ENCODE results near the gene ZSCAN10. TPM values are rescaled to one million over a fixed set of nuclear protein-coding genes. Genes with fewer than 3 reads are reported as not detected.
A peak's percentile ranks its signal among the peaks of the same experiment; 100 is the strongest.

The ZSCAN10 gene
- total and polyA plus RNA-seq, 2 of the 13 experiments (the other 11 are each of a cell fraction or from before 2014, with no cell fraction given), result not detected

- TF ChIP-seq, protein P1, sequence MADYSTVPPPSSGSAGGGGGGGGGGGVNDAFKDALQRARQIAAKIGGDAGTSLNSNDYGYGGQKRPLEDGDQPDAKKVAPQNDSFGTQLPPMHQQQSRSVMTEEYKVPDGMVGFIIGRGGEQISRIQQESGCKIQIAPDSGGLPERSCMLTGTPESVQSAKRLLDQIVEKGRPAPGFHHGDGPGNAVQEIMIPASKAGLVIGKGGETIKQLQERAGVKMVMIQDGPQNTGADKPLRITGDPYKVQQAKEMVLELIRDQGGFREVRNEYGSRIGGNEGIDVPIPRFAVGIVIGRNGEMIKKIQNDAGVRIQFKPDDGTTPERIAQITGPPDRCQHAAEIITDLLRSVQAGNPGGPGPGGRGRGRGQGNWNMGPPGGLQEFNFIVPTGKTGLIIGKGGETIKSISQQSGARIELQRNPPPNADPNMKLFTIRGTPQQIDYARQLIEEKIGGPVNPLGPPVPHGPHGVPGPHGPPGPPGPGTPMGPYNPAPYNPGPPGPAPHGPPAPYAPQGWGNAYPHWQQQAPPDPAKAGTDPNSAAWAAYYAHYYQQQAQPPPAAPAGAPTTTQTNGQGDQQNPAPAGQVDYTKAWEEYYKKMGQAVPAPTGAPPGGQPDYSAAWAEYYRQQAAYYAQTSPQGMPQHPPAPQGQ (CRISPR knock-in tag; IDR thresholded peaks at IDR 0.05; ENCODE audit: borderline replicate concordance), result no peak
- TF ChIP-seq, protein P2, sequence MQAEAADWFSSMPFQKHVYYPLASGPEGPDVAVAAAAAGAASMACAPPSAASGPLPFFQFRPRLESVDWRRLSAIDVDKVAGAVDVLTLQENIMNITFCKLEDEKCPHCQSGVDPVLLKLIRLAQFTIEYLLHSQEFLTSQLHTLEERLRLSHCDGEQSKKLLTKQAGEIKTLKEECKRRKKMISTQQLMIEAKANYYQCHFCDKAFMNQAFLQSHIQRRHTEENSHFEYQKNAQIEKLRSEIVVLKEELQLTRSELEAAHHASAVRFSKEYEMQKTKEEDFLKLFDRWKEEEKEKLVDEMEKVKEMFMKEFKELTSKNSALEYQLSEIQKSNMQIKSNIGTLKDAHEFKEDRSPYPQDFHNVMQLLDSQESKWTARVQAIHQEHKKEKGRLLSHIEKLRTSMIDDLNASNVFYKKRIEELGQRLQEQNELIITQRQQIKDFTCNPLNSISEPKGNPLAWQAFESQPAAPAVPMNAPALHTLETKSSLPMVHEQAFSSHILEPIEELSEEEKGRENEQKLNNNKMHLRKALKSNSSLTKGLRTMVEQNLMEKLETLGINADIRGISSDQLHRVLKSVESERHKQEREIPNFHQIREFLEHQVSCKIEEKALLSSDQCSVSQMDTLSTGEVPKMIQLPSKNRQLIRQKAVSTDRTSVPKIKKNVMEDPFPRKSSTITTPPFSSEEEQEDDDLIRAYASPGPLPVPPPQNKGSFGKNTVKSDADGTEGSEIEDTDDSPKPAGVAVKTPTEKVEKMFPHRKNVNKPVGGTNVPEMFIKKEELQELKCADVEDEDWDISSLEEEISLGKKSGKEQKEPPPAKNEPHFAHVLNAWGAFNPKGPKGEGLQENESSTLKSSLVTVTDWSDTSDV (CRISPR knock-in tag; IDR thresholded peaks at IDR 0.05), result no peak
- peak; percentile 26; the same call in 1 of the 2 replicates for TF ChIP-seq ZNF710 (CRISPR knock-in tag; IDR thresholded peaks at IDR 0.05; ENCODE audit: borderline replicate concordance)
- no peak for TF ChIP-seq ZNF20 (CRISPR knock-in tag; IDR thresholded peaks at IDR 0.05)
- no peak for TF ChIP-seq ZNF430 (CRISPR knock-in tag; IDR thresholded peaks at IDR 0.05)
- TF ChIP-seq CENPX (CRISPR knock-in tag; IDR thresholded peaks at IDR 0.05), result no peak
- TF ChIP-seq ATF1 (CRISPR knock-in tag; IDR thresholded peaks at IDR 0.05), result no peak
- TF ChIP-seq, protein P3, sequence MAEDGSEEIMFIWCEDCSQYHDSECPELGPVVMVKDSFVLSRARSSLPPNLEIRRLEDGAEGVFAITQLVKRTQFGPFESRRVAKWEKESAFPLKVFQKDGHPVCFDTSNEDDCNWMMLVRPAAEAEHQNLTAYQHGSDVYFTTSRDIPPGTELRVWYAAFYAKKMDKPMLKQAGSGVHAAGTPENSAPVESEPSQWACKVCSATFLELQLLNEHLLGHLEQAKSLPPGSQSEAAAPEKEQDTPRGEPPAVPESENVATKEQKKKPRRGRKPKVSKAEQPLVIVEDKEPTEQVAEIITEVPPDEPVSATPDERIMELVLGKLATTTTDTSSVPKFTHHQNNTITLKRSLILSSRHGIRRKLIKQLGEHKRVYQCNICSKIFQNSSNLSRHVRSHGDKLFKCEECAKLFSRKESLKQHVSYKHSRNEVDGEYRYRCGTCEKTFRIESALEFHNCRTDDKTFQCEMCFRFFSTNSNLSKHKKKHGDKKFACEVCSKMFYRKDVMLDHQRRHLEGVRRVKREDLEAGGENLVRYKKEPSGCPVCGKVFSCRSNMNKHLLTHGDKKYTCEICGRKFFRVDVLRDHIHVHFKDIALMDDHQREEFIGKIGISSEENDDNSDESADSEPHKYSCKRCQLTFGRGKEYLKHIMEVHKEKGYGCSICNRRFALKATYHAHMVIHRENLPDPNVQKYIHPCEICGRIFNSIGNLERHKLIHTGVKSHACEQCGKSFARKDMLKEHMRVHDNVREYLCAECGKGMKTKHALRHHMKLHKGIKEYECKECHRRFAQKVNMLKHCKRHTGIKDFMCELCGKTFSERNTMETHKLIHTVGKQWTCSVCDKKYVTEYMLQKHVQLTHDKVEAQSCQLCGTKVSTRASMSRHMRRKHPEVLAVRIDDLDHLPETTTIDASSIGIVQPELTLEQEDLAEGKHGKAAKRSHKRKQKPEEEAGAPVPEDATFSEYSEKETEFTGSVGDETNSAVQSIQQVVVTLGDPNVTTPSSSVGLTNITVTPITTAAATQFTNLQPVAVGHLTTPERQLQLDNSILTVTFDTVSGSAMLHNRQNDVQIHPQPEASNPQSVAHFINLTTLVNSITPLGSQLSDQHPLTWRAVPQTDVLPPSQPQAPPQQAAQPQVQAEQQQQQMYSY (CRISPR knock-in tag; IDR thresholded peaks at IDR 0.05), result no peak
- peak; percentile 67 for TF ChIP-seq ZEB1 (IDR thresholded peaks at IDR 0.05; ENCODE audit: insufficient replicate concordance, low read depth)
- TF ChIP-seq MED8 (CRISPR knock-in tag; IDR thresholded peaks at IDR 0.05; ENCODE audit: insufficient replicate concordance), result peak; percentile 33
- no peak for TF ChIP-seq ZBTB39 (CRISPR knock-in tag; IDR thresholded peaks at IDR 0.05)
- peak; percentile 77; the same call in 1 of the 2 replicates for TF ChIP-seq RXRB (CRISPR knock-in tag; IDR thresholded peaks at IDR 0.05; ENCODE audit: borderline replicate concordance)
- no peak for TF ChIP-seq ZNF629 (CRISPR knock-in tag; conservative IDR thresholded peaks at IDR 0.05)
- peak; percentile 81 for TF ChIP-seq TAF1 (CRISPR knock-in tag; IDR thresholded peaks at IDR 0.05)
- TF ChIP-seq MIXL1 (CRISPR knock-in tag; IDR thresholded peaks at IDR 0.05), result peak; percentile 74; the same call in 1 of the 2 replicates
- 0 out of 2 replicates have a peak, but pooled peaks have one; percentile 1 for TF ChIP-seq ZMYM2 (CRISPR knock-in tag; IDR thresholded peaks at IDR 0.05)
These were observed 13.2 kb upstream of the ZSCAN10 start, which contains the start of gene ZNF205 (continued) for GRCh38 chr16:3112058-3112880.
